ENCODE data around the gene NXPE3.

Gene NXPE3

DNA sequence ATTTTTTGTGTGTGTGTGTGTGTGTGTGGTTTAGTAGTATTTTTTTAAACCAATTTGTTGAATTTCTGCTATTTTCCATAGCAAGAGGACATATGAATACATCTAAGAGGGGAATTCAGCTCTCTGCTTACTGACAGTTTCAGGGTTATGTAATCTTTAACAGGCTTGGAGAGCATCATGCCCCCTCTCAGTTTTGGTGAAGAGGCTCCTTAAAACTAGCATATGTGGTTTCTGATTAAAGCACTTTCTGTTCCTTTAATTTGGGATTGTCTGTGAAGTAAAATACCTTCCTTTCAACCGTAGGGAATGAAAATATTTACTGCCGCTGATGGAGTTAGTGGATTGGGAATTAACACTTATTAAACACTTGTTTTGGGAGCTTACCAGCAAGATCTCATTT, 50.9 kb downstream of the NXPE3 start:
- DNase-seq: no peak

DNA sequence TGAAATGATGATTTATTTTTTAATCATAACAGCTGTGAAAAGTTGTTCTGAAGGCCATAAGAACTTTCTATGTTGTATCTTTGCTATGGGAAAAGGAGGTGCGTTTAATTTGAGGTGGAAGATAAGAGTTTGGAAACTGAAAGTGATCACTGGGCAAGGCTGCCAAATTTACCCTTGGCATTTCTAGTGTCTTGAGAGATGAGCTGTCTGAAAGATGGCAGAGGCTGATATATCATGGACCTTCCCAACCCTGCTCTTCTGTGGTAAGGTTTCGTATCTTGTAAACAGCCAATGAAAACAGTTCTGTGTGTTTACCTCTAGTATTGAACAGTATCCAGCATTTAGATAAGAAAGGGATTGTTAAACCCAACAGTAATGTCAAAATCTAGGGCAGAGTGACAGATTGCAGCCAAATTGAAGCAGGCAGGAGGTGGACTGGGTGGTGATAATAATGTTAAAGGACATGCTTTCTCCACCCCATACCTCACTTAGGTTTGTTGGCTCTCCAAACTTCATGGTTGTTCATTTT, 54.5 kb downstream of the NXPE3 start:
- no peak for DNase-seq

DNA sequence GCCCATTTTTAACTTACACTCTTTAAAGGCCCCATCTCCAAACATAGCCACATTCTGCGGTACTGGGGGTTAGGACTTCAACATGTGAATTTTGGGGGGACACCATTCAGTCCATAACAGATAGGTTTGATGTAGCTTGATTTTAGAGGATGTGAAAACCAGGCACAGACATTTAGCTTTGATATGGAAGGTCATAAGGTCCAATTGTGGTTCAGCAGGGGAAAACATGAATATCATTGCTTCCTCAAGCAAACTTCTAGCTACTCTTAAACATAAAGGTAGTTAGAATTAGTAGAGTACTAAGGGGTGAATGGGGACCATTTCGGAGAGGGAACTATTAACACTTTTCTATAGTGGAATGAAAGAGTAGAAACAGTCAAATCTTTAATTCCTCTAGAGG, 56.7 kb downstream of the NXPE3 start:
- no peak for DNase-seq

DNA sequence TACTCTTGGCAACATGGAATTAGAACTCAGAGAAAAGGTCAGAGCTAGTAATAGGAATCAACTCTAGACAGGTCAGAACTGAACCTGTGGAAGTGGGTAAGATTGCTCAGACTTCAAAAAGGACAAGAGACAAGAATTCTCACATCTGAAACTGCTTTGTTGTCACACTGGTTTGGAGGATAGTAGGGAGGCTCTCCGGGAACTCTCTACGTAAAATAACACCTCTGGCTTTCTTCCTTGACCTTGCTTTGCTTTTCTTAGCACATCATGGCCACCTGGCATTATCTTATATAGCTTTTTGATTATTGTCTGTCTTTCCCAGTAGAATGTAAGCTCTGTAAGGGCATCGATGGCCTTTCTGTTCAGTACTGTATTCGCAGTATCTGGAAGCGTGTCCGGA, 57.1 kb downstream of the NXPE3 start:
- no peak for DNase-seq

DNA sequence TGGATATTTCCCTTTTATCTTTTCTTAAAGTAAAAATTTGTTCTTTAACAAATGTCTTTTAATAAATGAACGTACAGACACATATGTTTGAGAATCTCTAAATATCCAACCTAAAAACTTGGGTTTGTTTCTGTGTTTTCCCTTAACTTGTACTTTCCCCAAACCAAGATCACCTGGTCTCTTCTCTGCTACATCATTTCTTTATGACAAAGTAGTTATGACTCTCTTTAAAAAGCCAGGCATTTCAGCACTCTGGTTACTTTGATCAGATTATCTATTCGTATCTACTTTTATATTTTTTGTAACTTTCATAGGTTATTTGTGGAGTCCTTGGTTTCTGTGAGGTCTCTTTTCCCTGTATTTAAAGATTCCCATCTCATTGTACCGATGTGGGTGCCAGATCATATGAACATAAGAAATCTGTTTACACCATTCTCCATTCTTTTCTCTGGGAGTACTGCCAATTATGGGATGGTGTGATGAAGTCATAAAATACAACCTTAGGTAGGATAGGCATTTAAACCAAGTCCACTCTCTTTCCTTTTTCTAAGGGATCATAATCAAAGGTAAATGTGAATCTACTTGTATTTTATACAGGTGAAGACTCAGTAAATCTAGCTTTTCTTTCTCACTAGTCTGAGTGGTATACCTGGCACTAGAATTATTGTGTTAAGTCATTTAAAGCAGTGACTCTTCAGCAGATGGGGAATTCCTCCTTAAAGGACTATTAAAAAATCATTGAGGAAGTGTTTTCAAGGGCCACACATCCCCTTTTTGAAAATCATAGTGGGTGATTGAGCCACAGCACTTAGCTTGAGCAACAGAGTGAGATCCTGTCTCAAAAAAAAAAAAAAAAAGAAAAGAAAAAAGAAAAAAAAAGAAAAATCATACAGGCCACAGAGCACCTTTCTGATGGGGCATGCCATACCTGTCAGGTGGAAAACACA, 57.9 kb downstream of the NXPE3 start:
- DNase-seq: no peak

DNA sequence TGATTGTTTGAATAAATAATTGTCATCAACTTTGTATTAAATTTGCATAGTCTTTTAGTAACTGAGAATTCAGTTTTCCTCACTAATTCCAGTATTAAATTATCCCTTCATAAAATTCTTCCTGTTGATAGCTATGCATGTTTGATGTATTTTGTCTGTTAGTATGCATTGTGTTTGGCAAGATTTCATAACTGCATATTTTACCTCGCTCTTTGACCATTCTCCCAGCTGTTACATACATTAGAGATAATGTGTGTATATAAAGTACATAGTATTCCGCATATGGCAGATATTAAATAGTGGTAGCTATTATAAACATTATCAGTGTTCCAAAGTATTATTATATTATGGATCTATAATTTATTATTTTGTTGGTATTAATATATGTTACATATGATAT, 59.7 kb downstream of the NXPE3 start:
- DNase-seq: no peak

DNA sequence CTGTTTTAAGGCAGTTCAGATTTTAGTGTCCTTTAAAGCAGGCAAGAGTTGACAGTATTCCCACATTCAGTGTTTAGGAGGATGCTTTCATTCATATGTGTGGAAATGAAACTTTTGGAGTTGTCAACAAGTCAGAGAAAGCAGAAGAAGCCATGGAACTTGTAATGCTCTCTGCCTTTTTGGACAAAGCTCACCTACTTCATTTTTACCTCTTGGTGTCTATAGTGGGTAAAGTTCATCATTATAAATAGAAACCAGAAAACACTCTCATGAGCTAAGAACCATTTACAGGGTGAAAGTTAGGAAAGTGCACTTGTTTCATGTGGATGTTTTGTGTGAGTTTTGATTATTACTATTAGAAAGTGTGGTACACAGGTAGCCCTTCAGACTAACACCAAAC, 61.1 kb downstream of the NXPE3 start:
- no peak for DNase-seq

DNA sequence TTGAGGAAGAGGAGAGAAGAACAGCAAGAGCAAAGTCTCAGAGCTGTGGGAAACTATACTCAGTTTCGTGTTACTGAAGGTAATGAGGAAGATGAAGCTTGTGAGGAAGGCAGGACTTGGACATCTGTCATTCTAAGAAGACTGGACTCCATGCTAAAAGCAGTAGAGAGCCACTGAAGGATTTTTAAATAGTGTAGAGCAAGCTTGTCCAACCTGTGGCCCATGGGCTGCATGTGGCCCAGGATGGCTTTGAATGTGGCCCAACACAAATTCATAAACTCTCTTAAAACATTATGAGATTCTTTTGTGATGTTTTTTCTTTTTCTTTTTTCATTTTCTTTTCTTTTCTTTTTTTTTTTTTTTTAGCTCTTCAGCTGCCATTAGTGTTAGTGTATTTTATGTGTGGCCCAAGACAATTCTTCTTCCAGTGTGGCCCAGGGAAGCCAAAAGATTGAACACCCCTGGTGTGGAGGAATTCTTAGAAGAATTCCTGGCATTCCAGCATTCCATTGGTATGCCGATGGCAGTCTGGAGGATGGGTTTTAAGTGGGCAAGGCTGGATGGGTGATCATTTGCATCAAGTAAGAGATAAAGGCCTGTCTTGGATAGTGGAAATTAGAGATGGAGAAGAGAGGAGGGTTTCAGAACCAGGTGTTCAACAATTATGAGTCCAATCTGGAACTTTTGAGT, 63.4 kb downstream of the NXPE3 start:
- DNase-seq: no peak

DNA sequence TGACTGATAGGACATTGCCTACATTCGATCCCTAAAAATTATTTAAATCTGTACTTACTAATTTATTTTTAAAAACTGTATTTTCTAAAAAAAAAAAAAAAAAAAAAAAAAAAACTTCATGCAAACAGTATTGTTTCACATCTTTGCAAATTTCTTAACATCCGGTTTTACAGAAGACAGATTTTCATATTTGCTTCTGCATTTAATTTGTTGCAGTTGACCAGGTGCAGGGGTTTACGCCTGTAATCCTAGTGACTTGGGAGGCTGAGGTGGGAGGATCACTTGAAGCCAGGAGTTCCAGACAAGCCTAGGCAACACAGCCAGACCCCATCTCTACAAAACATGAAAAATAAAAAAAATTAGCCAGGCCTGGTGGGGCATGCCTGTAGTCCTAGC, 63.9 kb downstream of the NXPE3 start:
- DNase-seq: no peak

DNA sequence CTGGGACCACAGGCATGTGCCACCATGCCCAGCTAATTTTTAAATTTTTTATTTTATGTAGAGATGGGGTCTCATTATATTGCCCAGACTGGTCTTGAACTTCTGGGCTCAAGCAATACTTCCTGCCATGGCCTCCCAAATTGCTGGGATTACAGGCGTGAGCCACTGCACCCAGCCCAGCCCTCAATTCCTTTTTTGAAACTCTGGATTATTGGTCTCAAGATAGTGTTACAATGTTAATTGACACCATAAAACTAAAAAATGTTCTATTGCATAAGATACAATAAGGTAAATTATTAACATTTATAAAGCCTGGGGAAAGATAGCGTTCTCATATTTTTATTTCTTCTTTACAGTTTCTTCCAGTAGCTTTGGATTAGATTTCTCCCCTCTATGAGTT, 66.4 kb downstream of the NXPE3 start:
- no peak for DNase-seq

DNA sequence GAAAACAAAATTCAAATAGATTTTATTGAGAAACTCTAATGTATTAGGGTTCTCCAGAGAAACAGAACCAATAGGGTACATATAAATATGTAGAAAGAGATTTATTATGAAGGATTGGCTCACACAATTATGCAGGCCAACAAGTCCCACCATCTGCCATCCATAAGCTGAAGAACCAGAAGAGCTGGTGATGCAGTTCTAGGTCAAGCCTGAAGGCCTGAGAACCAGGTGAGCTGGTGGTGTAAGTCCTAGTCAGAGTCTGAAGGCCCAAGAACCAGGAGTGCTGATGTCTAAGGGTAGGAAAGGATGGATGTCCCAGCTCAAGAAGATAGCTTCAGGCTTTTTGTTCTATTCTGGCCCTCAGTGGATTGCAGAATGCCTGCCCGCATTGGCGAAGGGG, 67.7 kb downstream of the NXPE3 start:
- DNase-seq: no peak

DNA sequence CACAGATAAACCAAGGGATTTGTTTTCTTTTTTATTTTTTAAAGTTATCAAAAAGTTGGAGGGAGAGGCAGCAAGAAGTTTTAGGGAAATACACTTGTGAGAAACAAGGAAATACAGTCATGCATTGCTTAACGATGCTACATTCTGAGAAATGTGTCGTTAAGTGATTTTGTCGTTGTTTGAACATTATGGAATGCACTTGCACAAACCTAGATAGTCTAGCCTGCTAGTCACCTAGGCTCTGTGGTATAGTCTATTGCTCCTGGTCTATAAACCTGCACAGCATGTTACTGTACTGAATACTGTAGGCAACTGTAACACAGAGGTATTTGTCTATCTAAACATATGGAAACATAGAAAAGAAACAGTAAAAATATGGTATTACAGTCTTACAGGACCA, 68.3 kb downstream of the NXPE3 start:
- DNase-seq: no peak

DNA sequence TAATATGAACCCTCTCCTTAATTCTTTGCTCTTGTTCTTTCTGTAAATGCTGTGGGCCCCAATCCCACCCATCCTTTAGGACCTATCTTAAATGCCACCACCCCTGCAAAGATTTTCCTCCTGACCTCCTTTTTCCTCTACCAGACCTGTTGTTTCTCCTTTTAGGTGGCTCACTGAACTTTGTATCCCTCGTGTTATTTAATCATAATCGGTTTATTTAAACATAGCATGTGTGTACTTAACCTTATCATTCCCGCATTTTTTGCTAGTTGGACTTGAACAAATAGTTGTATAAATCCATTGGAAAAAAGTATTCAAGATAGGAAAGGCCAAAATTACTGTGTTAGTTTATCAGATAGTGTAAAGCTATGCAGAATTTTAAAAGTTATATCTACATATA, 69.3 kb downstream of the NXPE3 start:
- no peak for DNase-seq

DNA sequence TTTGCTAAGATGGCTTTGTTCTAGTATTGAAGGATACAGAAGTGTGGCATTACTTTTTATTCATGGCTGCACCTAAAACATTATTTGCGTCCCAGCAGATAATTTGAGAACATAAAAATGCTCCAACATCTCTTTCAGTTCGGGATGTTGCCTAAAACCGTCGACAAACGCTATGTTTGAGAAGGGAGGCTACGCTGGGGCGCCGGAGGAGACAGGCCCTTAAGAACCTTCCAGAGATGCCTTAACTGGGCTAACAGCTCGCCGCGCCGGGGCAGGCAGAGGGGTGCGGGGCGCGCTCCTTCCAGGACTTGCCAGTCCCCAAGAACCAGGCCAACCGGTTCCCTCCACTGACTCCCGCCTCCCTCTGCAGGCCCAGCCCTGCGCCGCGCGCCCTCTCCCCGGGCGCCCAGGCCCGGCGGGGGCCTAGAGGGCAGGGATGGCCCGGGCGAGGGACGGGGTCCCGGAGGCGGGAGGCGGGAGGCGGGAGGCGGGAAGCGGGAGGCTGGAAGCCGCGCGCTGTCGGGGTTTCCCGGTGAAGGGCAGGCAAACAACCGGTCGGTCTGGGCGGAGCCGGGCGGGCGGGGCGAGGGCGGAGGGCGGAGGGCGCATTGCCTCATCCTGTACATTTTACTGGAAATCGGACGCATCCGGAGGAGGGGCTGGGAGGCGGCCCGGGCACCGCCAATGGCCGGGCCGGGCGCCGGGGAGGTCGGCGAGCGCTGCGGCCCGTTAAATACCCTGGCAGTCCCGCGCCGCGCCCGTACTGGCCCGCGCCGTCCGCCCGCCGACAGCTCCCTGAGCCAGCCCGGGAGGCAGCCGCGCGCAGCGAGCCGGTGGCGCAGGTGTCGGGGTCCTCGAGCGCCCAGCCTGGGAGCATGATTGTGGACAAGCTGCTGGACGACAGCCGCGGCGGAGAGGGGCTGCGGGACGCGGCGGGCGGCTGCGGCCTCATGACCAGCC, 70.0 kb downstream of the NXPE3 start, which contains the start of gene NFKBIZ:
NFKBIZ (plus strand) TSS at position 761 of the 960 bp plus-strand sequence; CDS start at position 876, 115 bp downstream.
- peak; percentile 95 for DNase-seq

DNA sequence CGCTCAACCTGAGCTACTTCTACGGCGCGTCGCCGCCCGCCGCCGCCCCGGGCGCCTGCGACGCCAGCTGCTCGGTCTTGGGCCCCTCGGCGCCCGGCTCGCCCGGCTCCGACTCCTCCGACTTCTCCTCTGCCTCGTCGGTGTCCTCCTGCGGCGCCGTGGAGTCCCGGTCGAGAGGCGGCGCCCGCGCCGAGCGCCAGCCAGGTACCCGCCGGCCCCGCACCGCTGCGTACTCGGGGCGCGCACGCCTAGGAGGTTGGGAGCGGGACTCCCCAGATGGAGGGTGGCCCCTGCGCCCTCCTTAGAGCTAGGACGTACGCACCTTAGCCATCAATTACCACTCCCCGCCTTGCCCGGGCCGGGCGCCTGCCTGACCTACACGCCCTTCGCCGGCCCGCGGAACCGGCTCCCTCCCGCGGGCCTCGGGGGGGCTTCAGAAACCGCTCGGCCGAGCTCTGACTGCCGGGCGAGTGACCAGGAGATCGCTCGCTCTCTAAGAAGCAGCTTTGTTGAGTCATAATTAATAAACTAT, 70.8 kb downstream of the NXPE3 start:
- DNase-seq: peak; percentile 73

DNA sequence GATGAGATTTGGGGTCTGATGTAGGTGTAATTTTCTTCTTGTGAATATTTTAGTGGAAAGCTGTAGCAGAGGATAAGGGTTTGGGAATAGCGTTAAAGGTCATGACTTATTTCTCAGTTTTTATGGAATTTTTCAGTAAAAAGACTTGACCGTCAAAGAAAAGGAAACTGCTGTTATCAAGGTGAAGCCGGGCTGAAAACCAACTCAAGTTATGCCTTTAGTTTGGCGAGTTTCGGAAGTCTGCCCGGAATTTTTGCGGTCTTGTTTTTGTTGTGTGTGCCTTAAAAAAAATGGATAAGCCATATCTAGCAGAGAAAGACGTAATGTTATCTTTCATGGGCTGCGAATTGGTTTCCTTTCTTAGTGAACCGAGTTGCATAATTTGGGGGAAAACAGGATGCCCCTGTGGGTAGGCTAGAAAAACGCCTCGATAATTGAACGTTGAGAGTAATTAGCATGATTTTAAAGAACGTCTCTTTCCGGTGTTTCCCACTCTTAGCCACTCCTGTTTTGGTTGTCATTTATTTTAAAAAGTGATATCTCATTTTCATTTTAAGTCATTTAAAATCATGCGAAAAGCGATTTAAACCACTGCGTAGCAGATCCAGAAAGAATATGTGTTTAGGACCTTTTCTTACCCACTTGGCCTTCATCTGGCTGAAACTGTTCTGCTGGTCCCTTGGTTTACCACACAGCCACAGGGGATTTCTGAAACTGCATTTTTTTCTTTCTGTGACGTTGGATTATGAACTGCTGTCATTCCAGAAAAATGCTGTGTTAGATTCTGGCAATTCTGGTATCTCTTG, 71.4 kb downstream of the NXPE3 start:
- DNase-seq: peak; percentile 43

DNA sequence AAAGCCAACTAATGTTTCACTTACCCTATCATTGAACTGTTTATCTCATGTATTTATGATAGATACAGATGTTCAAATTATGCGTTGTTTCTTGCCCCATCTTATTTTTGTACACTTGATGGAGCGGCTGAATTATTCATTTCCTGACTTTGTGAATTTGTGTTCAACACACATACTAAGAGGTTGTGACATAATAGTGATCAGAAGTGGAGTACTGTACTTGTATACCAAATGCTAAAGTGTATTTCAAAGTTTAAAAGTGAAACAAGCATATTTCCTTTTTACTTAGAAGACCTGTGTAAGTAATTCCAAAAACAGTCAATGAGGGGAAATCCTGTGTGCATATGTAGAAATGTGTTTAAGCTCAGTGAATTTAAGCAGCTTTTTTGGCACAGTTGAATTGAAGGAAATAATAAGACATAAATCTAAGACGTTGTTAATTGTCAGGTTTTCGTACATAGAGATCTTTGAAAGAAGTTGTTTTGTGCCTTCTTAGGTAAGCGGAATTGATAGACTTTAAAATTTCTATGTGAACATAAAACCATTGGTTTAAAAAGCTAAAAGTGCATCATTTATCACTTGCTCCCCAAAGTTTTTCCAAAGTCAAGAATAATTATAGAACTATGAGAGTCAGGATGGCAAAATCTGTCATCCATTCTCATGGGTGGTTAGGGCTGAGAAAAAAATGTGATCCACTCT, 72.2 kb downstream of the NXPE3 start:
- DNase-seq: no peak

DNA sequence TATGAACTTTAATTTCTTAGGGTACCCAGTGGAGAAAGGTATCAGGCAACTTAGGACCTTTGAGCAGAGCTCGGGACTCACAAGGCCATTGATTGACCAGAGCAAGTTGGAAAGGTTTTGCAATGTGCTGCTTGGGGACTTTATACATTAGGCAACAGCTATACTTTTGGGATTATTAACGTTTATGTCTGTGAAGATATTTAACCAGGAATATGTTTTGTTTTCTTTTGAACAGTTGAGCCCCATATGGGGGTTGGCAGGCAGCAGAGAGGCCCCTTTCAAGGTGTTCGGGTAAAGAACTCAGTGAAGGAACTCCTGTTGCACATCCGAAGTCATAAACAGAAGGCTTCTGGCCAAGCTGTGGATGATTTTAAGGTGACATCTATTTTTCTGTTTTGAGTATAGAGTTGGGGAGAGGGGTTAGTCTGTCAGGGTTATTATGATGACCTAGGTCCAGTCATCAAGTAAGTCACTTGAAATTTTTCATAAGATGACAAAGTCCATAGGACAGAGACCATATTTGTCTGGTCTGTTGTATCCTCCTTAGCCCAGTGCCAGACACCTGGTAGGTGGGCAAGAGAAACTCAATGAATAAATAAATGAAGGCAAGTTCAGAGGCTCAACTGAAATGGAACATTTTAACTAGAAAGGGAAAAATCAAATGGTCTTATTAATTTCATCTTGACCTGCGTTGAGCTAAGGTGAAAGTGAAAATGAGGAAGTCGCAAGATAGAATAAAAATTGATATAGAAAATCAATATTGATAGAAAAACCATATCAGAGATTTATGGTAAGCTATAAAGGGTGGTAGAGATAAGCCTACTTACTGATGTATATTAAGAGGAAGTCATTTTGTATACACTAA, 73.1 kb downstream of the NXPE3 start:
- DNase-seq: no peak

DNA sequence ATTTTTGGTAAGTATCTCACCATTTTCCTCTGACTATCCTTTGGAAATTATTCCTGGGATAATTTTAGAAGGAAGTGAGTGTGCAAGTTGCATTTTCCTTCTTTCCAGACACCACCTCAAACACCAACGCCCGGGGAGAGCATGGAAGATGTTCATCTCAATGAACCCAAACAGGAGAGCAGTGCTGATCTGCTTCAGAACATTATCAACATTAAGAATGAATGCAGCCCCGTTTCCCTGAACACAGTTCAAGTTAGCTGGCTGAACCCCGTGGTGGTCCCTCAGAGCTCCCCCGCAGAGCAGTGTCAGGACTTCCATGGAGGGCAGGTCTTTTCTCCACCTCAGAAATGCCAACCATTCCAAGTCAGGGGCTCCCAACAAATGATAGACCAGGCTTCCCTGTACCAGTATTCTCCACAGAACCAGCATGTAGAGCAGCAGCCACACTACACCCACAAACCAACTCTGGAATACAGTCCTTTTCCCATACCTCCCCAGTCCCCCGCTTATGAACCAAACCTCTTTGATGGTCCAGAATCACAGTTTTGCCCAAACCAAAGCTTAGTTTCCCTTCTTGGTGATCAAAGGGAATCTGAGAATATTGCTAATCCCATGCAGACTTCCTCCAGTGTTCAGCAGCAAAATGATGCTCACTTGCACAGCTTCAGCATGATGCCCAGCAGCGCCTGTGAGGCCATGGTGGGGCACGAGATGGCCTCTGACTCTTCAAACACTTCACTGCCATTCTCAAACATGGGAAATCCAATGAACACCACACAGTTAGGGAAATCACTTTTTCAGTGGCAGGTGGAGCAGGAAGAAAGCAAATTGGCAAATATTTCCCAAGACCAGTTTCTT, 74.2 kb downstream of the NXPE3 start:
- no peak for DNase-seq
